SK-N-SH (cell line): Measurements from ENCODE around the gene HSPB7. TPM values are rescaled to one million over a fixed set of nuclear protein-coding genes. Genes with fewer than 3 reads are reported as not detected.
A peak's percentile ranks its signal among the peaks of the same experiment; 100 is the strongest.

Experiments
- CTCF ChIA-PET: fragments of 300-600, 350-600 bp; formaldehyde crosslinking; extraction: SDS; loops from one replicate; lab custom pipeline; 2021; lab: Yijun Ruan, JAX
- POLR2A ChIA-PET: fragments of 350-600 bp; sonication (Branson Sonifier 250); formaldehyde crosslinking; extraction: SDS; loops from one replicate; lab custom pipeline; 2020; ENCODE audit warnings: antibody characterized with exemption, inconsistent platforms; lab: Yijun Ruan, JAX
- DNase-seq: peaks from one replicate; pipeline ENCODE4 v3.0.0; 2012
- H2AFZ ChIP-seq: fragments of 200-600 bp; sonication (generic); 2 replicates; pipeline ENCODE4 v1.8.1; 2016; ENCODE audit warnings: antibody characterized with exemption, mild to moderate bottlenecking, low read depth
- H3F3A ChIP-seq: fragments of 200-600 bp; sonication (generic); replicated peaks from 2 replicates; pipeline ENCODE3; 2016; ENCODE audit warnings: antibody characterized with exemption, mild to moderate bottlenecking; ENCODE audit not compliant: insufficient read depth
- H3K27ac ChIP-seq, 2 experiments: fragments of 200-500 bp in 1 of 2; fragments of 200-600 bp in 1 of 2; sonication (Bioruptor generic) in 1 of 2; sonication (generic), shearing (Covaris generic) in 1 of 2; 2 replicates each; pipeline versions ENCODE4 v1.5.1 to v1.6.1; 2014 to 2016; ENCODE audit warnings: low read depth in 2 of 2, inconsistent platforms in 1 of 2, low read length in 1 of 2, mild to moderate bottlenecking in 1 of 2, mixed read lengths in 1 of 2
- H3K27me3 ChIP-seq: fragments of 200-600 bp; sonication (generic), shearing (Covaris generic); 2 replicates; pipeline ENCODE4 v1.6.1; 2016; ENCODE audit warnings: mixed run types; ENCODE audit not compliant: insufficient read depth
- H3K36me3 ChIP-seq, 2 experiments: fragments of 200-500 bp in 1 of 2; fragments of 200-600 bp in 1 of 2; sonication (Bioruptor generic) in 1 of 2; sonication (generic) in 1 of 2; replicated peaks in 1 of 2; 2 replicates each; pipeline versions ENCODE3 to v1.5.1; 2014 to 2016; ENCODE audit warnings: low read length in 1 of 2, mild to moderate bottlenecking in 1 of 2; ENCODE audit not compliant: insufficient read depth in 2 of 2, control insufficient read depth in 1 of 2
- H3K4me1 ChIP-seq, 2 experiments: fragments of 200-500 bp in 1 of 2; fragments of 200-600 bp in 1 of 2; sonication (Bioruptor generic) in 1 of 2; sonication (generic), shearing (Covaris generic) in 1 of 2; 2 replicates each; pipeline versions ENCODE4 v1.5.1 to v1.6.1; 2014 to 2016; ENCODE audit warnings: low read depth in 1 of 2, low read length in 1 of 2, mixed run types in 1 of 2; ENCODE audit not compliant: insufficient read depth in 2 of 2, control insufficient read depth in 1 of 2
- H3K4me2 ChIP-seq: fragments of 200-600 bp; sonication (generic), shearing (Covaris generic); 2 replicates; pipeline ENCODE4 v1.6.1; 2017; ENCODE audit warnings: mixed run types
- H3K4me3 ChIP-seq, 2 experiments: fragments of 200-500 bp in 1 of 2; fragments of 200-600 bp in 1 of 2; sonication (Bioruptor generic) in 1 of 2; sonication (generic), shearing (Covaris generic) in 1 of 2; 2 replicates each; pipeline versions ENCODE4 v1.5.1 to v1.8.1; 2014 to 2016; ENCODE audit warnings: low read depth in 2 of 2, inconsistent platforms in 1 of 2, low read length in 1 of 2, mild to moderate bottlenecking in 1 of 2, mixed read lengths in 1 of 2, moderate library complexity in 1 of 2
- H3K79me2 ChIP-seq: fragments of 200-600 bp; sonication (generic); 2 replicates; pipeline ENCODE4 v1.8.1; 2017; ENCODE audit warnings: mild to moderate bottlenecking; ENCODE audit not compliant: insufficient read depth
- H3K9ac ChIP-seq: fragments of 200-600 bp; sonication (generic); 2 replicates; pipeline ENCODE4 v1.6.1; 2017; ENCODE audit warnings: mixed run types
- H3K9me2 ChIP-seq: fragments of 200-600 bp; sonication (generic); 2 replicates; pipeline ENCODE4 v1.6.1; 2017; ENCODE audit warnings: mixed run types
- H3K9me3 ChIP-seq: fragments of 200-600 bp; sonication (generic); 2 replicates; pipeline ENCODE4 v1.6.1; 2017; ENCODE audit warnings: mixed run types, mild to moderate bottlenecking, moderate library complexity
- H4K20me1 ChIP-seq: fragments of 200-600 bp; sonication (generic); 2 replicates; pipeline ENCODE4 v1.6.1; 2017; ENCODE audit warnings: mild to moderate bottlenecking, mixed run types; ENCODE audit not compliant: insufficient read depth
- CHD2 ChIP-seq: fragments of 150-350 bp; IDR thresholded peaks from 2 replicates; pipeline ENCODE4 v1.6.1; 2018; ENCODE audit warnings: low read length; ENCODE audit not compliant: partially characterized antibody
- CTCF ChIP-seq: fragments of 200-600 bp; sonication (generic); IDR thresholded peaks from 2 replicates; pipeline ENCODE4 v1.6.1; 2017; ENCODE audit warnings: antibody characterized with exemption, mild to moderate bottlenecking, moderate library complexity
- ELF1 ChIP-seq: IDR thresholded peaks from 2 replicates; pipeline ENCODE4 v1.4.0; 2012
- EZH2phosphoT487 ChIP-seq: fragments of 200-600 bp; sonication (generic); IDR thresholded peaks from 2 replicates; pipeline ENCODE4 v1.6.1; 2017; ENCODE audit warnings: low read depth, mixed run types, mild to moderate bottlenecking, antibody characterized with exemption, moderate library complexity, borderline replicate concordance
- FOXJ3 ChIP-seq: sonication (generic); formaldehyde crosslinking; IDR thresholded peaks from 2 replicates; pipeline ENCODE4 v1.5.1; 2020; ENCODE audit warnings: mild to moderate bottlenecking, missing genetic modification reagents
- FOXM1 ChIP-seq: IDR thresholded peaks from 2 replicates; pipeline ENCODE4 v1.4.0; 2012; ENCODE audit warnings: low read depth, mild to moderate bottlenecking
- GATA2 ChIP-seq: sonication (generic); formaldehyde crosslinking; IDR thresholded peaks from 2 replicates; pipeline ENCODE4 v1.5.0; 2020; ENCODE audit warnings: mild to moderate bottlenecking, missing genetic modification reagents
- MAX ChIP-seq: IDR thresholded peaks from 2 replicates; pipeline ENCODE4 v1.4.0; 2012; ENCODE audit warnings: low read depth
- MXI1 ChIP-seq: IDR thresholded peaks from 2 replicates; pipeline ENCODE4 v1.6.1; 2012; ENCODE audit warnings: mild to moderate bottlenecking, low read depth, low read length, improper control_type of control experiment
- NRF1 ChIP-seq: IDR thresholded peaks from 2 replicates; pipeline ENCODE4 v1.6.1; 2012; ENCODE audit warnings: low read depth, mild to moderate bottlenecking, low read length
- PBX3 ChIP-seq: IDR thresholded peaks from 2 replicates; pipeline ENCODE4; 2012
- RCOR1 ChIP-seq: fragments of 150-350 bp; IDR thresholded peaks from 2 replicates; pipeline ENCODE4 v1.6.1; 2017; ENCODE audit warnings: antibody characterized with exemption, low read length
- REST ChIP-seq: IDR thresholded peaks from 2 replicates; pipeline ENCODE4 v1.6.1; 2012; ENCODE audit warnings: mild to moderate bottlenecking, low read depth, low read length, moderate library complexity
- RFX5 ChIP-seq: IDR thresholded peaks from 2 replicates; pipeline ENCODE4 v1.6.1; 2012; ENCODE audit warnings: mild to moderate bottlenecking, improper control_type of control experiment, low read length
- RXRA ChIP-seq: IDR thresholded peaks from 2 replicates; pipeline ENCODE4 v1.4.0; 2012; ENCODE audit warnings: low read depth, mild to moderate bottlenecking, borderline replicate concordance
- SMC3 ChIP-seq: IDR thresholded peaks from 2 replicates; pipeline ENCODE4 v1.6.1; 2012; ENCODE audit warnings: low read depth, low read length, improper control_type of control experiment
- YY1 ChIP-seq: IDR thresholded peaks from 2 replicates; pipeline ENCODE4 v1.4.0; 2012; ENCODE audit warnings: low read depth, mild to moderate bottlenecking
- WGBS: methylation state at CpG from one replicate; pipeline ENCODE4 v1.1.6; 2017; ENCODE audit warnings: low lambda C conversion rate; 5-methylcytosine and 5-hydroxymethylcytosine counted together
- polyA plus RNA-seq, 3 experiments: library from polyadenylated mRNA; depleted of rRNA; stranded (reverse); fragments of >200 nt; gene quantifications; 2 replicates each; pipeline ENCODE4 v1.2.3, GENCODE V29; 2012

The HSPB7 gene
- polyA plus RNA-seq, 1 of the 3 experiments (the other 2 are of a cell fraction), result 0.05 TPM

- Histone ChIP-seq H3K9me2 (no peaks in the 10 kb centered on the region), H4K20me1 (no peaks in the 10 kb centered on the region), H3K36me3 (no peaks in the 10 kb centered on the region), H3K4me2 (no peak overlapping the region), H3K27me3 (no peaks in the 10 kb centered on the region), H3K4me1 (peaks cover 0 to 40% of the 10 kb centered on the region in 2 experiments; a peak in 1 of 4 replicates), H3F3A (no peaks in the 10 kb centered on the region), H3K4me3 (no peak overlapping the region), H3K79me2 (no peaks in the 10 kb centered on the region), H2AFZ (no peak overlapping the region), H3K27ac (no peak overlapping the region), H3K9me3 (no peaks in the 10 kb centered on the region), H3K9ac (no peak overlapping the region)
- DNase-seq, result no peak
- no peak for TF ChIP-seq GATA2 (CRISPR knock-in tag)
- no peak for TF ChIP-seq FOXM1
- no peak for TF ChIP-seq CTCF
- no peak for TF ChIP-seq MAX
- no peak for TF ChIP-seq REST
- TF ChIP-seq FOXJ3, result no peak
- no CpG with 5 or more reads among the region's 4 CpGs for WGBS
- CTCF ChIA-PET, result interaction anchor here (1.0 to 4.8 kb wide), 6 partner anchors 19 to 222 kb away, joined by 3 to 27 read pairs (median 4); no protein-coding TSS in a partner anchor
- POLR2A ChIA-PET, result no interaction called here
Measured at GRCh38 chr1:16013908-16014258, 4.0 kb downstream of the HSPB7 start.

- Histone ChIP-seq H3K4me3 (no peak overlapping the region), H2AFZ (no peak overlapping the region), H3K36me3 (no peaks in the 10 kb centered on the region), H3K4me2 (no peak overlapping the region), H3K9ac (no peak overlapping the region), H3K9me2 (no peaks in the 10 kb centered on the region), H3K79me2 (no peaks in the 10 kb centered on the region), H3F3A (no peaks in the 10 kb centered on the region), H3K4me1 (peaks cover 0 to 35% of the 10 kb centered on the region in 2 experiments; a peak in 1 of 4 replicates), H4K20me1 (no peaks in the 10 kb centered on the region), H3K27me3 (no peaks in the 10 kb centered on the region), H3K27ac (no peak overlapping the region), H3K9me3 (no peaks in the 10 kb centered on the region)
- ChIA-PET POLR2A (no interaction called here), CTCF (interaction anchor here (1.0 to 4.8 kb wide), 5 partner anchors 19 to 222 kb away, joined by 3 to 27 read pairs (median 6); partner anchors contain the start of gene FAM131C)
- peak; percentile 60 for DNase-seq
- WGBS, result 29% methylated on average over 10 of the region's 28 CpGs
- TF ChIP-seq YY1 (no peak), RCOR1 (no peak), RFX5 (no peak), RXRA (no peak), ELF1 (no peak), EZH2phosphoT487 (no peak), SMC3 (no peak), REST (no peak), NRF1 (no peak), MXI1 (no peak), CHD2 (no peak), PBX3 (no peak)
Measured at GRCh38 chr1:16013220-16013907, 4.5 kb downstream of the HSPB7 start.
